Stimulated activated CD4-positive, alpha-beta T cell treated with anti-CD3 and anti-CD28 coated beads, Interleukin-4, amount 100 ng/mL, for 24 hours (primary cell): ENCODE data around the gene NUSAP1.
"Not testable (repeated sequence)": the region's sequence is repeated elsewhere in the genome, so short reads cannot be mapped to it uniquely, and the experiment has no call there.

Source experiments
- DNase-seq: peaks from one replicate; pipeline ENCODE4 v3.0.0-alpha.2; 2020

The NUSAP1 gene

DNA sequence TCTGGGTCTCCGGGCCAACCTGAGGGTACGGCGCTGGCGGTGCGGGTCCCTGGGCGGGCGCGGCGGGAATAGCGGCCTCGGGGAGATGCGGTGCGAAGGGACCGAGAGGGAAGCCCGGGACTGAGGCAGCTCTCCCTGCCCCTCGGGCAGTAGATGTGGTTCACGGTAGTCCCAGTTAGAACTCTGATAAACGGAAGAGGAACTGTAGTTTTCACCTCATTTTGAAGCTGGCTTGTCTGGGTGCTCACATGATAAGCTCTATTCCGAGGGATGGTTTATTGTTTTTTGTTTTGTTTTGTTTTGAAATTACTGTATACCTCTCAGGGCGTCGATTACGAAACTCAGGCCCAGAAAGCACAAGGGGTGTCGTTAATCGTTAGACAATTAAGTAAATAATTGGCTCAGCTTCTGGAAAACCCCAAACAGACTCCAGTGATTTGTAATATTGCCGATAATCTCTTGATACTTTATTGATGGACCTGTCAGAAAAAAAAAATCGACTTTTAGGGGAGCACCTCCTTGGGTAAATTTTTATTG is 413 bp downstream of the NUSAP1 start:
- no peak for DNase-seq

DNA sequence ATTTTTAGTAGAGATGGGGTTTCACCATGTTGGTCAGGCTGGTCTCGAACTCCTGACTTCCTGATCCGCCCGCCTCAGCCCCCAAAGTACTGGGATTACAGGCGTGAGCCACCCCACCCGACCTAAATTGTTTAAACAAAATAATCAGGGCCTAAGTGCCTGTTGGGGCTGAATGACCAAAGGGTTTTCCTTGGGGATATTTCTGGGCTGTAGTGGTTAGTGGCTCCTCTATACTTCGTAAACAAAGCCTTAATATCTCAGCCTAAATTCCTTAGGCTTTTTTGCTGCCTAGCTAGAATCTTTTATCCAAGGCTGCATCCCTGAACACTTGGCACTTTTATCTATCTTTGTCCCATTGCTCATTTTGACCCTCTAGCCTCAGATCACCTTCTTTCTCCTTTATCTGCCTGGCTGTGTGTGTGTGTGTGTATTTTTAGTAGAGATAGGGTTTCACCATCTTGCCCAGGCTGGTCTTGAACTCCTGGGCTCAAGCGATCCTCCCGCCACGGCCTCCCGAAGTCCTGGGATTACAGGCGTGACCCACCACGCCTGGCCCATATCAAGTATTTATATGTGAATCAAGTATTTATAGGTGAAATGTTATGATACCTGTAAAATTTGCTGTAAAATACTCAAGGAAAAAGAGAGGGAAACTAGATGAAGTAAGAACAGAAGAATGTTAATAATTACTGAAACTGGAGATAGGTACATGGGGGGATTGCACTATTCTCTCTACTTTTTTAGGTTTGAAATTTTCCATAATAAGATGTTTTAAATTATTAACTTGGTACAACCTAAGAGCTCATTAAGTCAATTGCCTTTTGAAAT is 1.8 kb downstream of the NUSAP1 start:
- DNase-seq = no peak

DNA sequence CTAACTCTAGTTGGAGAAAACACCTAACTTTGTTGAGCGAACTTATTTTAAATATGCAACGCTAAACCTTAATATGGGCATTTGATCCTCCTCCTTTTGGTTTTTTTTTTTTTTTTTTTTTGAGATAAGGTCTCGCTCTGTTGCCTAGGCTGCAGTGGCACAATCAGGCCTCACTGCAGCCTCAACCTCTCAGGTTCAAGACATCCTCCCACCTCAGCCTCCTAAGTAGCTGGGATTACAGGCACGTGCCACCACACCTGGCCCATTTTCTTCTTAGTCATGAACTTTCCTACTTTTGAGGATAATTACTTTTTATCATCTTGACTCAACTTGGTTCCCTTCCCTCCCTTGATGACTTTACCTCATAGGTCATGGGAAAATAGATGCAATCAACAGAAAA is 3.9 kb downstream of the NUSAP1 start:
- DNase-seq = no peak

DNA sequence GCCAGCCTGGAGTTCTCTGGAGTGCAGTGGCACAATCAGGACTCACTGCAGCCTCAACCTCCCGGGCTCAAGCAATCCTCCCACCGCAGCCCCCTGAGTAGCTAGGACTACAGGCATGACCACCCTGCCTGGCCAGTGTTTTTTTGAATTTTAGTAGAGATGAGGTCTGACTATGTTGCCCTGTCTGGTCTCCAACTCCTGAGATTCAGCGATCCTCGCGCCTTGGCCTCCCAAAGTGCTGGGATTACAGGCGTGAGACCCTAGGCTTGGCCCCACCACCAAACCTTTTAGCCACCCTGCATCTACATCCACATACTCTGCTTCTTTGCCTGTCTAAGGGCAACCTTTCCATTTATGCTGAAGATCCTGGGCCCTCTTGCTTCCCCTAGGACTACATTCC is 4.4 kb downstream of the NUSAP1 start:
- DNase-seq = no peak

DNA sequence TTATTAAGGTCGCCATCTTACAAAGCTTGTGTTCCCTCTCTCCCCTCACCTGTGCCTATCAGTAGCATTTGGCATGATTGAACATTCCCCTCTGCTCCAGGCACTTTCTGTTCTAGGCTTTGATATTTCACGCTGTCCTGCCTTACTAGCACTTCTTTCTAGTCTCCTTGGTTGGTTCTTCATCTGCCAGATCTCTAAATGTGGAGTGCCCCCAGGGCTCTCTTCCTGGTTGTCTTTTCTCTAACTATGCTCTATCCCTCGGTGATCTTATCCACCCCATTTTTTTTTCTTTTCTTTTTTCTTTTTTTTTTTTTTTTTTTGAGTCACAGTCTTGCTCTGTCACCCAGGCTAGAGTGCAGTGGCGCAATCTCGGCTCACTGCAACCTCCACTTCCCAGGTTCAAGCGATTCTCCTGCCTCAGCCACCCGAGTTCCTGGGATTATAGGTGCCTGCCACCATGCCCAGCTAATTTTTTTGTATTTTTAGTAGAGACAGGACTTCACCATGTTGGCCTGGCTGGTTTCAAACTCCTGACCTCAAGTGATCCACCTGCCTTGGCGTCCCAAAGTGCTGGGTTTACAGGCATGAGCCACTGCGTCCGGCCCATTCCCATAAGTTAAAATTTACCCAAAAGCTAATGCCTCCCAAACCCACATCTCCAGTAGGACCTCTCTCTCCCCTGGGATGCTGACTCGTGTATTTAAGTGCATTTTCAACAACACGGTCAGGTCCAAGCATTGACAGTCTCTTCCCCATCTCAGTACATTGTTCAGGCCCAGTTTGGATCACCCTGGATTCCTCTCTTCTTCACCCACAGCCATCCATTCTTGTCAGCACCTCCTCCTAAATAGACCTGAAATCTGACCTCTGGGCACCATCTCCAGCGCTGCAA is 5.2 kb downstream of the NUSAP1 start:
- no peak for DNase-seq

DNA sequence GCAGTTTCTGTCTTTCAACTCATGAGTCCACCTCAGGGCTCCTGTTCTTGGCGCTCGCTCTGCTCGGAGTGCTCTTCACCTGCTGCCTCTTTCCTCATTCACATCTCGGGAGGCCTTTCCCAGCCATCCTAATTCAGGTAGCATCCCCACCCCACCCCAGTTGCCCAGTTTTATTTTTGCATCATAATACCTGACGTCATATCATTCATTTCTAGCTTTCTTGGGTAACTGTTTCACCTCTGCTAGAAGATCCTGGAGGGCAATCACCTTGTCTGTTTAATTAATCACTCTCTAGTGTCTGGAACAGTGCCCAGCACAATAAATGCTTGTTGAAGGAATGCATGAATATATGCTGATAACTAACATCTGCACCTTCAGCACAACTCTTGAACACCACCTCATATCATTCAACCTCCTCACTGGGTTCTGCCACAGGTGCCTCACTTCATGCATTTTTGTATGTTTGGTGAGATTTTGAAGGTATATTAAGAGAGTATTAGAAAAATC is 7.6 kb downstream of the NUSAP1 start:
- DNase-seq = no peak

DNA sequence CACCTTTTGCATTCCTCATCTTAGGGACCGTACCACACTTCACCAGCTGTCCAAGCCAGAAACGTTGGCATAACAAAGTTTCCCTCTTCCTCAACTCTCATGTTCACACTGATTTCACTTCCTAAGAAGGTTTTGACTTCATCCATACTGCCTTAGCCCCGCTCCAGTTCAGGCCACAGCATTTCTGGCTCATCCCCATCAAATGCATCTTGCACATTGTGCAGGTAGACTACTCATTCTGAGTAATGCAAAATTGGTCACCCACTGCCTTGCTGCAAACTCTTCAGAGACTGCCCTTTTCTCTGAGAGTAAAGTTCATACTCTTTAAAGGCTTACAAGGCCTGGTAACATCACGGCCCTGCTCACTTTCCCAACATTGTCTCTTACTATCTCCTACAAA is 8.8 kb downstream of the NUSAP1 start:
- no peak for DNase-seq

DNA sequence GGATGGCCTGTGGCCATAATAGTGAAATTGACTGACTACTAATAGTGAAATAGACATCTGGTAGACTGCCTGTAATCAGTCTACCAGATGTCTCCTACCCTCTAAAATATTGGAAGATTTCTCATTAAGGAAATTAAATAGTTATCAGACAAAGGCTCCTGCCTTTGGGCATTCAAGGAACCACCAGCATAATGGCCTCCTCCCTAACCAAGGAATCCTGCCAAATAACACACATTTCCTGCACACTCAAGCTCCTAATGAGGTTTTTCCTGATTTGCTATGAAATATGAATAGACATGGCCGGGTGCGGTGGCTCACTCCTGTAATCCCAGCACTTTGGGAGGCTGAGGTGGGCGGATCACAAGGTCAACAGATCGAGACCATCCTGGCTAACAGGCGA is 14.6 kb downstream of the NUSAP1 start:
- no peak for DNase-seq

DNA sequence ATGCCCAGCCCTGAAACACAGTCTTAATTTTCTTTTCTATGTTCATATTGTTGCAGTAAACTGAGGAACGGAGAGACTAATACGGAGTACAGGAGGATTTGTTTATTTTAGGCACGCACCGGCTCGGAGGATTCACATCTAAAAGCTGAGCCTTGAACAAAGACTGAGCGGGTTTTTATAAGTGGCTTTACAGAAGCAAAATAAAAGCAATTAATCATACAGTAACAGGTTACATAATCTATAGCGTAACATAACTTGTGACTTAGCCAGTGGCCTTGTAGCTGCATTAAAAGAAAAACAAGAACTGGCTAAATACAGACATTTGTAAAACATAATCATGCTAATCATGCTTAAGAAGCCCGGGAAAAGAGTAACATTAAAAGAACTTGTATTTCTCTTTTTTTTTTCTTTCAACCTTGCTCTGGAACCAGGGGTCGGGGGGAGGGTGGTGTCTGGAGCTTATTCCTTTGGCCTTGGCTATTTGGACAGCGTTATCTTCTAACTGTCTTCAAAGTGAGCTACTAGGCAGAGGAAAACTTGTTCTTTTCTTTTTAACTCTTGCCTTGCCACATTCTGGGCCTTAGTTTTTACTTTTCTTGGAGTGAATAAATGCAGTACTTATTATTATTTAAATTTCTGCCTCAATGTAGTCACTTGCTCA is 17.5 kb downstream of the NUSAP1 start:
- no peak for DNase-seq

DNA sequence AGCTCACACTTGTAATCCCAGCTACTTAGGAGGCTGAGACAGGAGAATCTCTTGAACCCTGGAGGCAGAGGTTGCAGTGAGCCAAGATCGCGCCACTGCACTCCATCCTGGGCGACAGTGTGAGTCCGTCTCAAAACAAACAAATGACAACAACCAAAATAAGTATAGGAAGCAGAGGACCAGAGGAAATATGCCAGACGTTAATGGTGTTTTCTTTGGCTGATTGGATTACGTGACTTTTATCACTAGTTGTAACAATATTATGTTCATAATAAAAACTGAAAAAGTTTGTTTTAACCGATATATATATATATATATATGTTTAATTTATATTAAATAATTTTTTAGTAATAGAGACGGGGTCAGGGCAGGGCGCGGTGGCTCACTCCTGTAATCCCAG is 21.7 kb downstream of the NUSAP1 start:
- DNase-seq = no peak

DNA sequence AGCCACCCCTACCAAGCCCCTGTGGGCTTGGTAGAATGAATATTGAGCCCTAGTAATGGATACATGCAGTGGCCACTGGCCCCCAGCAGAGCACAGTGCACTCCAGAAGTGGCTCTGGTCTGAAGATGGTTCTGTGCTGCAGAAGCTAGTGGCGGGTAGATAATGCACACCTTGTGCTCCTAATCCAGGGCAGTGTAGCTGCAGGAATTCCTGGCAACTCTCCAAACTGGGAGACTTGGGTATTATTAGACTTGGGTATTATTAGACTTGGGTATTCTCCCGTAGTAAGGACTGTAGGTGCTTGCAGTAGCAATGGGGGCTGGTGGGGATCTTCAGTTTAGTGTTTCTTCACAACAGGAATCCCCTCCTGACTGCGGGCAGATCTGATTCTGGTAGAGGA is 34.7 kb downstream of the NUSAP1 start:
- DNase-seq = no peak

DNA sequence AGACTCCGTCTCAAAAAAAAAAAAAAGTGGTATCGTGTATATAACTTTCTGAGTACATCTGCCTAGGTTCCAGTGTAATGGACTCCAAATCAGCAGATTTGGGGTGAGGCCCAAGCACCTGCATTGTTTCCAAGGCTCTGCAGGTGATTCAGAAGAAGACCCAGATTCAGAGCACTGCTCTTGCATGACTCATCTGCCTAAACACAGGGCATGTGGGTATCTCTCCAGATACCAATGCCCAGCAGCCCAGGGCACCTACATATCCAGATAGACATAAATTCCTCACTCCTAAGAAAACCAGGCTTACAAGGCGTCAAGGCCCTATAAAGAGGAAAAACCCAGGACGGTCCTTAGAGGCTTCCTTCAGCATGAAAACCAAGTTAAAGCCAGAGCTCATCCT is 45.3 kb downstream of the NUSAP1 start:
- DNase-seq = no peak

DNA sequence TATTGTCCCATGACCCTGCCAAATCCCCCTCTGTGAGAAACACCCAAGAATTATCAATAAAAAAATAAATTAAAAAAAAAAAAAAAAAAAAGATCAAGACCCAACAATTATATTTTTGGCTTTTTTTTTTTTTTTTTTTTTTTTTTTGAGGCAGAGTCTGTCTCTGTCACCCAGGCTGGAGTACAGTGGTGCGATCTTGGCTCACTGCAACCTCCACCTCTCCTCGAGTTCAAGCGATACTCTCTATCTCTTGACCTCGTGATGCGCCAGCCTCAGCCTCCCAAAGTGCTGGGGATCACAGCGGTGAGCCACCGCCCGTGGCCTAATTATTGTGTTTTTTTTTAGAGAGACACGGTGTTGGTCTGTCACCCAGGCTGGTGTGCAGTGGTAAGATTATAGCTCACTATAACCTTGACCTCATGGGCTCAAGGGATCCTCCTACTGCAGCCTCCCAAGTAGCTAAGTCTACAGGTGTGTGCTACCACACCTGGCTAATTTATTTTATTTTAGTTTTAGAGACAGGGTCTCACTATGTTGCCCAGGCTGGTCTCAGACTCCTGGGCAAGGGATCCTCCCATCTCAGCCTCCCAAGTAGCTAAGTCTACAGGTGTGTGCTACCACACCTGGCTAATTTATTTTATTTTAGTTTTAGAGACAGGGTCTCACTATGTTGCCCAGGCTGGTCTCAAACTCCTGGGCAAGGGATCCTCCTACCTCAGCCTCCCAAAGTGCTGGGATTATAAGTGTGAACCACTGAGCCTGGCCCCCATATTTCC is 51.5 kb downstream of the NUSAP1 start:
- DNase-seq = not testable (repeated sequence)

DNA sequence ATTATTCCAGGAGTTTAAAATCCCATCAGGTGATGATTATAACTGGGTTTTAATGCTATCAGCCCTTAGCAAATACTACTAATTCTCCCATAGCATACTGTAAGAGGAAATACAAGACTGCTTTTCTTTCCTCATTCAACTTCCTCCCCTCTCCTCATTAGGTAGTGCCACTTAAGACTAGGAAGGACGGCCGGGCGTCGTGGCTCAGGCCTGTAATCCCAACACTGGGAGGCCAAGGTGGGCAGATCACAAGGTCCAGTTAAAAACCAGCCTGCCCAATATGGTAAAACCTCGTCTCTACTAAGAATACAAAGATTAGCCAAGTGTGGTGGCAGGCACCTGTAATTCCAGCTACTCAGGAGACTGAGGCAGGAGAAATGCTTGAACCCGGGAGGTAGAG is 55.0 kb downstream of the NUSAP1 start:
- no peak for DNase-seq

DNA sequence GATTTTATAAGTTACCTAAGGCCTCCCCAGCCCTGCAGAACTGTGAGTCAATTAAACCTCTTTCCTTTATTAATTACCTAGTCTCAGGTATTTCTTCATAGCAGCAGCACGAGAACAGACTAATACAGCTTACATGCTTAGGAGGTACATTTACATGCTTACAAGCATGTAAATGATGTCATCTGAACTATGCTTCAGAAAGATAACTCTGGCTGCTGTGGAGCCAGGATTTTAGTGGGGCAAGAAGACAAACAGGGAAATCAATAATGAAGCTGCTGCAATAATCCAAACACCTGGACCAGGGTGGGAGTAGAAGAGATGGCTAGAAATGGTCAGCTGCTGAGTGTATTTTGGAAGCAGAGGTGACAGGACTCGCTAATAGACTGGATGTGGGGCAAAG is 60.0 kb downstream of the NUSAP1 start:
- DNase-seq = no peak

DNA sequence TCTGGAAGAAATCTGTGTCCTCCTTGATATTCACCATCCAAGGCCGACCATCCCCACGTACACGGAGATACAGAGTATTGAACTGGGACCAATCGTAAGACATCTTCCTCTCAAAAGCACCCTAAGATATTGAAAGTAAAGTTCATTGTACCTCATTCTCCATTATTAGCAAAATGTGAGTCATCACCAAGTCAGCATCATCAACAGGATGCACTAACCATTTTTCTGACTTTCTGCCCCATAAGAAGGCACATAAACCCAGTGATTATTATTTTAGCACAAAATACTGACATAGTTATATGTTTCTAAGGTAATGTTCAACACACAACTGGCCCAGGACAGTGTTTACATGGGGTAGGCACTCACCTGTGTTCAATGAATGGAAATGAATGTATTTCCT is 62.2 kb downstream of the NUSAP1 start:
- DNase-seq = no peak

DNA sequence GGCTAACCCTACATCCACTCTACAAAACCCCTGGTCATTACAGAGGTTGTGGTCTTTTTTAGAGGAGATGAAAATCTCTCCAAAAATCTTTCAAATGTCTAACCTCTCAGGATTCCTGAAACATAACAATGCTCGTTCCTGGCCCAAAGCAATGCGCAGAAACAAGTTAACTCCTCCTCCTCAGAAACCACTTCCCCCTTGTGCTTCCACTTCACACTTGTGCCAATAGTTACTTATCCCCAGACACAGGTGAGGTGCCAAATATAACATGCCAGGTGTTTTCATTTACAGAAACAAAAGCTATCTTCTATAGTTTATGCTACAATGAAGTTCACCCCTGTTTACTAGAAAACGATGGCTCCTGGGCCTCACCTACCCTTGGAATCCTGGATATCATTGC is 63.4 kb downstream of the NUSAP1 start:
- no peak for DNase-seq

DNA sequence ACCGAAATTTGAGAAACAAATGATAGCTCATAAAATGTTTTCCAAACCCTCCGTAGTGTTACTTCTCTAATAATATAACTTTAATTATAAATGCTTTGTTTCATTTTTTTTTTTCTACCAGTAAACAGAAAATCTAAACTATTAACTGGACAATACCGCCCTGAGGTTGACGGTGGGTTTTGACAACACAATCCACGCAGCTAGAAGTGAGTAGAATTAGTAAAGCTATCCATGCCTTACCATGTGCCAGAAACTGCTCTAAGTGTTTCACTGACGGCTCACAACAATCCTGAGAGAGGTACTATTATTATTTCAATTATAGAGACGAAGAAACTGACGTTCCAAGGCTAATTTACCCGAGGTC is 69.2 kb downstream of the NUSAP1 start:
- no peak for DNase-seq

DNA sequence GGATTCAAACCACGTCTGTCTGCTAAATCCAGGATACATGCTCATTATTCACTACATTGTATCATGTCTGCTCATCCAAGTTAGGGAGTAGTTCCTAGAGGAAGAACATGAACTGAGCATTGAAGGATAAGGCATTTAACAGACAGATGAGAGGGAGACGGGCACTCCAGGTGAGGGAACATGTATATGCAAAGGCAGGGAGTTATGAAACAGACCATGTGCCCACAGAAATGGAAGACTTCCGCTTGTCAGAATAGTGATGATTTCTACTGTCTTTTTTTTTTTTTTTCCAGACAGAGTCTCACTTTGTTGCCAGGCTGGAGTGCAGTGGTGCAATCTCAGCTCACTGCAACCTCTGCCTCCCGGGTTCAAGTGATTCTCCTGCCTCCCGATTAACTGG is 74.7 kb downstream of the NUSAP1 start:
- DNase-seq = no peak

DNA sequence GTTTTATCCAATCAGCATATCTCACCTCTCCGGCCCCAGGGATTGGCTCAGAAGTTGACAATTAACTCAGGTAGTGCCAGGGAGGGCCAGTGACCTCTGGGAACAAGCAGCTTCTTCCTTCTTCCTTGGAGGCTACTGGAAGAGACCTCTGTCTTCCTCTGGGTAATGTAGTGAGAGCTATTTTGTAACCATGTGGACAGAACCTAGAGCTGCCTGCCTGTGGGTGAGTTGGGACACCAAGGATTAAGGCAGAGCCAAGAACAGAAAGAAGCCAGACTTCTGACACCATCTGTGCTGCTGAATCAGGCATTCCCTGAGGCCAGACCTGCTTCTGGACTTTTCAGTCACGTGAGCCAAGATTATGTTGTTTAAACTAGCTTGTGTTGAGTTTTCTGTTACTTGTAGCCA is 75.6 kb downstream of the NUSAP1 start:
- no peak for DNase-seq

DNA sequence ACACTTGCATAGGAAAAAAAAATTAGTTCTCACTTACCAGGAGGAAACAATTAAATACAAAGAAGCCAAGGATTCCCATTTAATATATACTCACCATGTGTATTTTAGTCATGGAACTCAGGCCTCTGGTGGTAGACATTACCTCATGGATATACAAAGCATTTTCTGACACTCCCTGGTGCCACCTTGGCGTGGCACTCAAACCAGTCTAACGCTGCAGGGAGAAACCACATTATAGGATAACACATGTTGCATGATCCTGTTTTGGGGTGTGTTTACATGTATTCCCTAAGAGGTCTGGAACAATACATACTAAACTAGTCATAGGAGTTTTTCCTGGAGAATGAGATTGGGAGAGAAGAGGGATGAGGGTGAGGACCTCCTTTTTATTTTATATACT is 78.3 kb downstream of the NUSAP1 start:
- no peak for DNase-seq

DNA sequence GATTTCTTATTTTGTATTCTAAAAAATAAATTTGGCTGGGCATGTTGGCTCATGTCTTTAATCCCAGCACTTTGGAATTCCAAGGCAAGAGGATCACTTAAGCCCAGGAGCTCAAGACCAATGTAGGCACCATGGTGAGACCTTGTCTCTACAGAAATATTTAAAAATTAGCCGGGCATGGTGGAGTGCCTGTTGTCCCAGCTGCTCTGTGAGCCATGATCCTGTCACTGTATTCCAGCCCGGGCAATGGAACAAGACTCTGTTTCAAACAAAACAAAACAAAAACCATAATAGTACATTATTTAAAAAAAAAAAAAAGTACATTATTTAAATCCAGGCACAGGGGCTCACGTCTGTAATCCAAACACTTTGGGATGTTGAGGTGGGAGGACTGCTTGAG is 78.8 kb downstream of the NUSAP1 start:
- DNase-seq = no peak
